ENCODE data around the gene LRRC3.

GRCh38 chr21:44425307-44425894 lies 29.9 kb upstream of the LRRC3 start:
- TF ChIP-seq NFIC (IDR thresholded peaks at IDR 0.05) (no peak), CEBPB (IDR thresholded peaks at IDR 0.05) (no peak; the same call in 1 of the 2 replicates), YY1 (IDR thresholded peaks at IDR 0.05; ENCODE audit: low read depth) (0 out of 2 replicates have a peak, but pooled peaks have one; percentile 40), TCF12 (IDR thresholded peaks at IDR 0.05; ENCODE audit: low read depth) (peak; percentile 45; the same call in 1 of the 2 replicates), ZBTB7A (IDR thresholded peaks at IDR 0.05; ENCODE audit: low read depth) (no peak; the same call in 1 of the 2 replicates), RAD21 (IDR thresholded peaks at IDR 0.05; ENCODE audit: low read depth) (no peak), MAX (IDR thresholded peaks at IDR 0.05) (peak; percentile 74), TAF1 (IDR thresholded peaks at IDR 0.05; ENCODE audit: low read depth) (peak; percentile 70), EP300 (IDR thresholded peaks at IDR 0.05; ENCODE audit: borderline replicate concordance) (no peak)
- TF ChIP-seq, protein P1, sequence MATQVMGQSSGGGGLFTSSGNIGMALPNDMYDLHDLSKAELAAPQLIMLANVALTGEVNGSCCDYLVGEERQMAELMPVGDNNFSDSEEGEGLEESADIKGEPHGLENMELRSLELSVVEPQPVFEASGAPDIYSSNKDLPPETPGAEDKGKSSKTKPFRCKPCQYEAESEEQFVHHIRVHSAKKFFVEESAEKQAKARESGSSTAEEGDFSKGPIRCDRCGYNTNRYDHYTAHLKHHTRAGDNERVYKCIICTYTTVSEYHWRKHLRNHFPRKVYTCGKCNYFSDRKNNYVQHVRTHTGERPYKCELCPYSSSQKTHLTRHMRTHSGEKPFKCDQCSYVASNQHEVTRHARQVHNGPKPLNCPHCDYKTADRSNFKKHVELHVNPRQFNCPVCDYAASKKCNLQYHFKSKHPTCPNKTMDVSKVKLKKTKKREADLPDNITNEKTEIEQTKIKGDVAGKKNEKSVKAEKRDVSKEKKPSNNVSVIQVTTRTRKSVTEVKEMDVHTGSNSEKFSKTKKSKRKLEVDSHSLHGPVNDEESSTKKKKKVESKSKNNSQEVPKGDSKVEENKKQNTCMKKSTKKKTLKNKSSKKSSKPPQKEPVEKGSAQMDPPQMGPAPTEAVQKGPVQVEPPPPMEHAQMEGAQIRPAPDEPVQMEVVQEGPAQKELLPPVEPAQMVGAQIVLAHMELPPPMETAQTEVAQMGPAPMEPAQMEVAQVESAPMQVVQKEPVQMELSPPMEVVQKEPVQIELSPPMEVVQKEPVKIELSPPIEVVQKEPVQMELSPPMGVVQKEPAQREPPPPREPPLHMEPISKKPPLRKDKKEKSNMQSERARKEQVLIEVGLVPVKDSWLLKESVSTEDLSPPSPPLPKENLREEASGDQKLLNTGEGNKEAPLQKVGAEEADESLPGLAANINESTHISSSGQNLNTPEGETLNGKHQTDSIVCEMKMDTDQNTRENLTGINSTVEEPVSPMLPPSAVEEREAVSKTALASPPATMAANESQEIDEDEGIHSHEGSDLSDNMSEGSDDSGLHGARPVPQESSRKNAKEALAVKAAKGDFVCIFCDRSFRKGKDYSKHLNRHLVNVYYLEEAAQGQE (IDR thresholded peaks at IDR 0.05; ENCODE audit: low read depth): no peak
